HepG2 (cell line): ENCODE results near the gene RAPGEF5. TPM values are rescaled to one million over a fixed set of nuclear protein-coding genes. Genes with fewer than 3 reads are reported as not detected.

ENCODE experiments used
- ATAC-seq: fragments of 200-7000 bp; cut with Tn5 transposase; 3 replicates; pipeline ENCODE4 v1.9.1; 2020; ENCODE audit warnings: mild to moderate bottlenecking, moderate library complexity
- BruUV-seq: library from RNA; stranded (reverse); fragments of 400-500 nt; replicated peaks from 2 replicates; lab custom pipeline; 2021; lab: Mats Ljungman, UMichigan
- CTCF ChIA-PET: fragments of 300-600 bp; formaldehyde crosslinking; extraction: SDS; loops from one replicate; lab custom pipeline; 2021; ENCODE audit warnings: low total read pairs, inconsistent platforms, low intra/inter-chr PET ratio; lab: Yijun Ruan, JAX
- POLR2A ChIA-PET: fragments of 350-600 bp; sonication (Branson Sonifier 250); formaldehyde crosslinking; loops from one replicate; lab custom pipeline; 2020; ENCODE audit warnings: antibody characterized with exemption, inconsistent platforms; lab: Yijun Ruan, JAX
- DNase-seq: peaks from one replicate; pipeline ENCODE4 v3.0.0-alpha.2; 2015; ENCODE audit warnings: low spot score
- FAIRE-seq: peaks from 3 replicates; lab custom pipeline; 2011; peaks lifted over from hg19 to GRCh38; lab: Jason Lieb, UNC
- H2AFZ ChIP-seq: one replicate; pipeline ENCODE4 v1.6.1; 2011; ENCODE audit warnings: low read length, inconsistent platforms
- H3K27ac ChIP-seq: fragments of 300-600 bp; 3 replicates; pipeline ENCODE4 v1.8.0; 2011; ENCODE audit warnings: mixed run types, mild to moderate bottlenecking, mixed read lengths, low read length, inconsistent platforms; ENCODE audit not compliant: insufficient read depth; ENCODE audit errors: extremely low read length
- H3K27me3 ChIP-seq, 2 experiments: fragments of 200-600 bp in 1 of 2; 2 replicates in 1 of 2; 3 replicates in 1 of 2; pipeline versions ENCODE4 v1.6.0 to v1.8.0; 2011; ENCODE audit warnings: low read length in 2 of 2, mild to moderate bottlenecking in 2 of 2, moderate library complexity in 2 of 2, inconsistent platforms in 1 of 2; ENCODE audit not compliant: insufficient read depth in 2 of 2, control insufficient read depth in 1 of 2
- H3K36me3 ChIP-seq, 2 experiments: fragments of 200-600 bp in 1 of 2; replicated peaks in 1 of 2; 2 replicates in 1 of 2; 3 replicates in 1 of 2; pipeline versions ENCODE4 v1.5.1 to v1.8.0; 2011; ENCODE audit warnings: low read length in 2 of 2, inconsistent platforms in 1 of 2; ENCODE audit not compliant: insufficient read depth in 2 of 2, control insufficient read depth in 1 of 2
- H3K4me1 ChIP-seq: 2 replicates; pipeline ENCODE4 v1.5.1; 2012; ENCODE audit warnings: low read length, inconsistent platforms; ENCODE audit not compliant: insufficient read depth
- H3K4me2 ChIP-seq: 2 replicates; pipeline ENCODE4 v1.6.0; 2011; ENCODE audit warnings: low read depth, low read length, inconsistent platforms
- H3K4me3 ChIP-seq, 3 experiments: fragments of 200-600 bp in 1 of 3; sonication (generic), shearing (Covaris generic) in 1 of 3; replicated peaks in 1 of 3; 2 replicates each; pipeline ENCODE4 v1.5.1; 2011 to 2016; ENCODE audit warnings: low read length in 3 of 3, inconsistent platforms in 2 of 3, low read depth in 2 of 3, mild to moderate bottlenecking in 2 of 3, control low read depth in 1 of 3, mixed read lengths in 1 of 3; ENCODE audit not compliant: insufficient read depth in 1 of 3
- H3K79me2 ChIP-seq: one replicate; pipeline ENCODE4 v1.6.1; 2011; ENCODE audit warnings: low read length, inconsistent platforms; ENCODE audit not compliant: insufficient read depth
- H3K9ac ChIP-seq: 2 replicates; pipeline ENCODE4 v1.6.0; 2011; ENCODE audit warnings: mild to moderate bottlenecking, low read depth, low read length, inconsistent platforms; ENCODE audit not compliant: insufficient read depth
- H3K9me3 ChIP-seq: 2 replicates; pipeline ENCODE4 v1.5.1; 2012; ENCODE audit warnings: mild to moderate bottlenecking, low read length
- H4K20me1 ChIP-seq: 2 replicates; pipeline ENCODE4 v1.6.0; 2011; ENCODE audit warnings: inconsistent platforms, mild to moderate bottlenecking, low read length, moderate library complexity; ENCODE audit not compliant: insufficient read depth
- ARHGAP35 ChIP-seq: sonication (generic); formaldehyde crosslinking; IDR thresholded peaks from 2 replicates; pipeline ENCODE4 v1.9.0; 2022; ENCODE audit warnings: mild to moderate bottlenecking, inconsistent platforms, moderate library complexity, missing genetic modification reagents, borderline replicate concordance
- CREM ChIP-seq, 2 experiments: sonication (generic) in 1 of 2; formaldehyde crosslinking in 1 of 2; IDR thresholded peaks; 2 replicates each; pipeline versions ENCODE4 v1.4.0 to v1.6.1; 2016 to 2020; ENCODE audit warnings: antibody characterized with exemption in 1 of 2, mild to moderate bottlenecking in 1 of 2, missing genetic modification reagents in 1 of 2
- FLYWCH1 ChIP-seq: sonication (generic); formaldehyde crosslinking; IDR thresholded peaks from 2 replicates; pipeline ENCODE4 v1.8.1; 2023; ENCODE audit warnings: mild to moderate bottlenecking, missing genetic modification reagents
- HMGA1 ChIP-seq: sonication (generic); formaldehyde crosslinking; conservative IDR thresholded peaks from 2 replicates; pipeline ENCODE4 v1.4.0; 2020; ENCODE audit warnings: missing genetic modification reagents
- MNT ChIP-seq: fragments of 450-650 bp; IDR thresholded peaks from 2 replicates; pipeline ENCODE4 v1.6.1; 2016
- PHF5A ChIP-seq: IDR thresholded peaks from one replicate; pipeline ENCODE4 v1.6.1; 2018; ENCODE audit warnings: low read depth, missing genetic modification reagents; ENCODE audit not compliant: unreplicated experiment
- SATB2 ChIP-seq: sonication (generic); formaldehyde crosslinking; IDR thresholded peaks from 2 replicates; pipeline ENCODE4 v1.5.0; 2020; ENCODE audit warnings: missing genetic modification reagents
- YEATS4 ChIP-seq: sonication (generic); formaldehyde crosslinking; IDR thresholded peaks from 2 replicates; pipeline ENCODE4 v1.4.0; 2020; ENCODE audit warnings: missing genetic modification reagents, borderline replicate concordance
- ZNF546 ChIP-seq: sonication (generic); formaldehyde crosslinking; conservative IDR thresholded peaks from 2 replicates; pipeline ENCODE4 v1.8.1; 2023; ENCODE audit warnings: mild to moderate bottlenecking, missing genetic modification reagents
- ZNF547 ChIP-seq: sonication (generic); formaldehyde crosslinking; IDR thresholded peaks from 2 replicates; pipeline ENCODE4 v1.5.1; 2020; ENCODE audit warnings: mild to moderate bottlenecking, missing genetic modification reagents
- ZNF841 ChIP-seq: sonication (generic); formaldehyde crosslinking; IDR thresholded peaks from 2 replicates; pipeline ENCODE4 v1.8.1; 2023; ENCODE audit warnings: missing genetic modification reagents, borderline replicate concordance
- WGBS: methylation state at CpG from one replicate; pipeline ENCODE4 v1.1.6; 2017; ENCODE audit warnings: low lambda C conversion rate; 5-methylcytosine and 5-hydroxymethylcytosine counted together
- in situ Hi-C: cut with HindIII; loops from 2 replicates; pipeline ENCODE4 v1.10.0; 2017; ENCODE audit warnings: low pct_unique_long_range_greater_than_20kb; ENCODE audit not compliant: extremely low pct_ligation_motif_present
- intact Hi-C: fragments of 100-400 bp; cut with micrococcal nuclease; formaldehyde crosslinking; loops from one replicate; pipeline ENCODE4 v1.10.0; 2022; ENCODE audit not compliant: unreplicated experiment
- polyA plus RNA-seq, 8 experiments: library from polyadenylated mRNA; depleted of rRNA in 3 of 8; stranded (reverse) in 7 of 8; unstranded in 1 of 8; fragments of >200 nt; fragmentation: Illumina TruSeq in 4 of 8; extraction: Trizol in 4 of 8; gene quantifications; 2 replicates each; pipeline versions ENCODE4 v1.2.1 to v1.2.3, GENCODE V29; 2011 to 2016; ENCODE audit warnings: low read depth in 4 of 8, missing spikeins in 1 of 8, mixed read lengths in 1 of 8; ENCODE audit not compliant: insufficient read depth in 1 of 8
- total RNA-seq, 5 experiments: library from RNA; depleted of rRNA; stranded (reverse); fragments of >200 nt; fragmentation: Illumina TruSeq; extraction: Trizol; gene quantifications; 2 replicates each; pipeline ENCODE4 v1.2.3, GENCODE V29; 2016; ENCODE audit warnings: low read depth in 1 of 5

The RAPGEF5 gene
- total and polyA plus RNA-seq, 2 of the 13 experiments (the other 11 are each of a cell fraction or from before 2014, with no cell fraction given) = 17.1 to 23.4 TPM

GRCh38 chr7:22305706-22306105 lies 51.2 kb downstream of the RAPGEF5 start:
- Histone ChIP-seq H3K4me2 (no peak overlapping the region), H3K79me2 (no peaks in the 10 kb centered on the region), H3K36me3 (peaks cover 13 to 75% of the 10 kb centered on the region in 2 experiments), H4K20me1 (no peaks in the 10 kb centered on the region; the same call in 1 of the 2 replicates), H3K9ac (no peak overlapping the region), H3K27me3 (no peaks in the 10 kb centered on the region), H3K4me3 (no peak overlapping the region), H3K4me1 (no peaks in the 10 kb centered on the region), H3K27ac (no peak overlapping the region), H3K9me3 (no peaks in the 10 kb centered on the region), H2AFZ (no peak overlapping the region)
- in situ Hi-C loops (no loop called here), intact Hi-C loops (no loop called here)
- WGBS = 92% methylated on average over 2 of the region's 2 CpGs
- no TSS peak for BruUV-seq
- ChIA-PET CTCF (no interaction called here), POLR2A (no interaction called here)
- no peak for TF ChIP-seq ZNF841
- no peak for TF ChIP-seq CREM (IDR thresholded peaks at IDR 0.05)
- TF ChIP-seq CREM (CRISPR knock-in tag; IDR thresholded peaks at IDR 0.05) = no peak
- no peak for TF ChIP-seq SATB2 (CRISPR knock-in tag)
- TF ChIP-seq FLYWCH1 (CRISPR knock-in tag) = no peak
- no peak for TF ChIP-seq HMGA1 (CRISPR knock-in tag)
- TF ChIP-seq ARHGAP35 (CRISPR knock-in tag) = no peak
- no peak for TF ChIP-seq ZNF546
- TF ChIP-seq ZNF547 = no peak
- no peak for TF ChIP-seq PHF5A (CRISPR knock-in tag)
- TF ChIP-seq MNT = no peak
- TF ChIP-seq YEATS4 (CRISPR knock-in tag) = no peak
- ATAC-seq (no peak), DNase-seq (no peak), FAIRE-seq (no peak)
